ENCODE data around the gene ZNF584. TPM values are rescaled to one million over a fixed set of nuclear protein-coding genes. Genes with fewer than 3 reads are reported as not detected.
A peak's percentile ranks its signal among the peaks of the same experiment; 100 is the strongest.

Gene ZNF584
- total RNA-seq, result 1 to 10 TPM; 5.9 to 8.5 TPM

- Histone ChIP-seq H3K27ac (peak within 1 kb of the TSS; percentile 85), H3K4me3 (peak within 1 kb of the TSS; percentile 87), H3K4me1 (no peaks in the 10 kb centered on the region), H3K27me3 (no peaks in the 10 kb centered on the region), H3K36me3 (no peaks in the 10 kb centered on the region), H3K9ac (ENCODE audit: low read depth in 2 of 2, low read length in 2 of 2) (peak within 1 kb of the TSS; percentile 89 to 90), H3K9me3 (no peaks in the 10 kb centered on the region)
- no peak for TF ChIP-seq CTCF (IDR thresholded peaks at IDR 0.05)
- DNase-seq, result peak; percentile 97
- intact Hi-C loops (cut with DNase I), result no loop called here
Measured at GRCh38 chr19:58408152-58409009, at the start of gene ZNF584. ZNF584 (plus strand) TSS chr19:58408649; CDS start chr19:58409148, 499 bp downstream.

- TF ChIP-seq CTCF (IDR thresholded peaks at IDR 0.05), result no peak
- intact Hi-C loops (cut with DNase I), result loop anchor here (2.0 kb wide), 1 partner anchor 19 kb away; the partner anchor contains the start of gene ZNF837
- Histone ChIP-seq H3K4me1 (peaks cover 3% of the 10 kb centered on the region), H3K4me3 (peak overlapping the region; percentile 54), H3K36me3 (no peaks in the 10 kb centered on the region), H3K27ac (peak overlapping the region; percentile 84), H3K9me3 (no peaks in the 10 kb centered on the region), H3K9ac (ENCODE audit: low read depth in 2 of 2, low read length in 2 of 2) (peak overlapping the region; percentile 92 to 97), H3K27me3 (no peaks in the 10 kb centered on the region)
- no peak for DNase-seq
Measured at GRCh38 chr19:58361900-58362271, 46.6 kb upstream of the ZNF584 start.

- Histone ChIP-seq H3K9ac (ENCODE audit: low read depth in 2 of 2, low read length in 2 of 2) (peak within 1 kb of the TSS; percentile 92 to 97), H3K4me1 (peaks cover 3% of the 10 kb centered on the region), H3K27me3 (no peaks in the 10 kb centered on the region), H3K4me3 (peak within 1 kb of the TSS; percentile 54), H3K9me3 (no peaks in the 10 kb centered on the region), H3K36me3 (no peaks in the 10 kb centered on the region), H3K27ac (peak within 1 kb of the TSS; percentile 84)
- peak; percentile 98 for DNase-seq
- no peak for TF ChIP-seq CTCF (IDR thresholded peaks at IDR 0.05)
- intact Hi-C loops (cut with DNase I), result loop anchor here (2.0 kb wide), 1 partner anchor 18 kb away; the partner anchor contains the start of gene ZNF837
Measured at GRCh38 chr19:58362272-58362994, 46.0 kb upstream of the ZNF584 start, which contains the start of gene ZNF497. ZNF497 (minus strand) TSS chr19:58362751; CDS start chr19:58357635, 5,116 bp downstream.

GRCh38 chr19:58364146-58364545 is 44.3 kb upstream of the ZNF584 start:
- no peak for DNase-seq
- H3K9me3 ChIP-seq, result no peaks in the 10 kb centered on the region
- TF ChIP-seq CTCF (IDR thresholded peaks at IDR 0.05), result no peak
- intact Hi-C loops (cut with DNase I), result no loop called here
- H3K27ac ChIP-seq, result no peak overlapping the region
- no peaks in the 10 kb centered on the region for H3K36me3 ChIP-seq
- H3K4me1 ChIP-seq, result peaks cover 3% of the 10 kb centered on the region
- H3K4me3 ChIP-seq, result no peak overlapping the region
- H3K9ac ChIP-seq (ENCODE audit: low read depth in 2 of 2, low read length in 2 of 2), result no peak overlapping the region
- no peaks in the 10 kb centered on the region for H3K27me3 ChIP-seq

GRCh38 chr19:58366585-58367430 is 41.6 kb upstream of the ZNF584 start:
- no peak for DNase-seq
- Histone ChIP-seq H3K4me1 (peaks cover under 1% of the 10 kb centered on the region), H3K9me3 (no peaks in the 10 kb centered on the region), H3K27me3 (no peaks in the 10 kb centered on the region), H3K27ac (no peak overlapping the region), H3K4me3 (no peak overlapping the region), H3K9ac (ENCODE audit: low read depth in 2 of 2, low read length in 2 of 2) (no peak overlapping the region), H3K36me3 (no peaks in the 10 kb centered on the region)
- TF ChIP-seq CTCF (IDR thresholded peaks at IDR 0.05), result no peak
- intact Hi-C loops (cut with DNase I), result no loop called here

All from colonic mucosa (tissue), 4 donors.